Panc1 (cell line): Measurements from ENCODE around the gene SUPT5H. TPM values are rescaled to one million over a fixed set of nuclear protein-coding genes. Genes with fewer than 3 reads are reported as not detected.
A peak's percentile ranks its signal among the peaks of the same experiment; 100 is the strongest.

Experiments
- ATAC-seq: fragments of 200-7000 bp; cut with Tn5 transposase; 2 replicates; pipeline ENCODE4 v1.9.1; 2020; ENCODE audit warnings: mild to moderate bottlenecking, moderate library complexity
- BruUV-seq: library from RNA; stranded (reverse); fragments of 400-500 nt; replicated peaks from 2 replicates; lab custom pipeline; 2021; lab: Mats Ljungman, UMichigan
- CTCF ChIA-PET: fragments of 300-600 bp; sonication (Branson Sonifier 250); formaldehyde crosslinking; loops from one replicate; lab custom pipeline; 2022; ENCODE audit warnings: antibody characterized with exemption; lab: Charles Lee
- POLR2A ChIA-PET: fragments of 300-600 bp; sonication (Branson Sonifier 250); formaldehyde crosslinking; loops from one replicate; lab custom pipeline; 2022; ENCODE audit warnings: antibody characterized with exemption; lab: Charles Lee
- DNase-seq: peaks from one replicate; pipeline ENCODE4 v3.0.0-alpha.2; 2010; ENCODE audit warnings: low read depth, low spot score
- H3K27ac ChIP-seq: 2 replicates; pipeline ENCODE4 v1.5.1; 2011; ENCODE audit warnings: mild to moderate bottlenecking, low read length, inconsistent platforms
- H3K27me3 ChIP-seq: fragments of 200-500 bp; sonication (Bioruptor generic); 2 replicates; pipeline ENCODE4 v1.6.0; 2014; ENCODE audit warnings: low read length, inconsistent platforms; ENCODE audit not compliant: control insufficient read depth, insufficient read depth
- H3K36me3 ChIP-seq: fragments of 200-500 bp; sonication (Bioruptor generic); 2 replicates; pipeline ENCODE4 v1.5.1; 2014; ENCODE audit warnings: inconsistent platforms, mild to moderate bottlenecking, low read length, moderate library complexity; ENCODE audit not compliant: control insufficient read depth, insufficient read depth
- H3K4me1 ChIP-seq: 2 replicates; pipeline ENCODE4 v1.5.1; 2011; ENCODE audit warnings: inconsistent platforms, mild to moderate bottlenecking, low read length, moderate library complexity; ENCODE audit not compliant: control insufficient read depth, insufficient read depth
- H3K4me3 ChIP-seq, 2 experiments: 2 replicates each; pipeline ENCODE4 v1.5.1; 2011 to 2012; ENCODE audit warnings: low read depth in 2 of 2, low read length in 2 of 2, mild to moderate bottlenecking in 2 of 2, inconsistent platforms in 1 of 2, moderate library complexity in 1 of 2
- H3K9me3 ChIP-seq: fragments of 200-500 bp; sonication (Bioruptor generic); 2 replicates; pipeline ENCODE4 v1.5.1; 2014; ENCODE audit warnings: low read depth, mild to moderate bottlenecking, inconsistent platforms, low read length, moderate library complexity; ENCODE audit not compliant: control insufficient read depth, insufficient read depth
- CTCF ChIP-seq: fragments of 450-650 bp; IDR thresholded peaks from 2 replicates; pipeline ENCODE4 v1.5.1; 2017; ENCODE audit warnings: mild to moderate bottlenecking
- POLR2AphosphoS5 ChIP-seq: IDR thresholded peaks from 2 replicates; pipeline ENCODE4 v1.6.1; 2012; ENCODE audit warnings: mild to moderate bottlenecking, low read depth, low read length, moderate library complexity
- REST ChIP-seq, 2 experiments: IDR thresholded peaks; 2 replicates each; pipeline ENCODE4 v1.6.1; 2011 to 2012; ENCODE audit warnings: low read depth in 2 of 2, control low read depth in 1 of 2, low read length in 1 of 2, mild to moderate bottlenecking in 1 of 2, moderate library complexity in 1 of 2; ENCODE audit not compliant: insufficient read depth in 1 of 2
- SIN3A ChIP-seq: IDR thresholded peaks from 2 replicates; pipeline ENCODE4 v1.6.1; 2012; ENCODE audit warnings: low read depth, mild to moderate bottlenecking, low read length, moderate library complexity, borderline replicate concordance; ENCODE audit not compliant: insufficient read depth
- TCF7L2 ChIP-seq: IDR thresholded peaks from 2 replicates; pipeline ENCODE4 v1.6.1; 2011; ENCODE audit warnings: mild to moderate bottlenecking, low read depth, low read length, inconsistent platforms
- in situ Hi-C: cut with HindIII; loops from 2 replicates; pipeline ENCODE4 v1.10.0; 2016; ENCODE audit warnings: low sequenced_read_pairs, low pct_unique_long_range_greater_than_20kb
- intact Hi-C: fragments of 100-400 bp; cut with micrococcal nuclease; formaldehyde crosslinking; loops from one replicate; pipeline ENCODE4 v1.10.0; 2022; ENCODE audit not compliant: unreplicated experiment
- total RNA-seq: library from RNA; stranded (reverse); gene quantifications from one replicate; pipeline ENCODE4 v1.2.1, GENCODE V29; 2021; ENCODE audit not compliant: unreplicated experiment

The SUPT5H gene
- total RNA-seq, 1 experiment from 2014 or later, result 1,614 TPM

DNA sequence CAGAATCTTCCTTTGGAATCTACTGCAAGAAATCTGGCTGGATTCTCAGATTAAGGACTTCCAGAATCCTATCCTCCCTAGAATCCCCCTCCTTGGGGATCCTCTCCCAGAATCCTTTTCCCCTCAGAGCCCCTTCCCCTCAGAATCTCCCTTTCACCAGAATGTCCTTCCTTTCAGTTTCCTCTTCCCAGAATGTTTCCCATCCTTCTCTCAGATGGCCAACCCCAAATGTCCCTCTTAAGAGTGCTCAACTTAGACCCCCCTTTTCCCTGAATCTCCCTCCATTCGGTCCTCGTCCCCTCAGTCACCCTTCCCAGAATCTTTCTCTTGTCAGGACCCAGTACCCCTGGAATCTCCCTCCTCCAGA, 9.0 kb upstream of the SUPT5H start:
- intact Hi-C loops, result no loop called here
- Histone ChIP-seq H3K4me3 (peak overlapping the region; percentile 29 to 58), H3K27ac (peak overlapping the region; percentile 84), H3K4me1 (peaks cover 71% of the 10 kb centered on the region), H3K9me3 (no peaks in the 10 kb centered on the region), H3K27me3 (no peaks in the 10 kb centered on the region), H3K36me3 (peaks cover 27% of the 10 kb centered on the region)
- no peak; the same call in 1 of the 2 replicates for ATAC-seq
- in situ Hi-C loops, result no loop called here
- TF ChIP-seq TCF7L2 (no peak), CTCF (no peak), POLR2AphosphoS5 (no peak), SIN3A (no peak), REST (IDR thresholded peaks at IDR 0.05; ENCODE audit: insufficient read depth in 1 of 2, low read depth in 2 of 2, low read length in 1 of 2) (no peak)
- POLR2A ChIA-PET, result interaction anchor here (0.6 to 5.9 kb wide), 115 partner anchors 10 to 1377 kb away, joined by 3 to 524 read pairs (median 5); partner anchors contain the start of genes DLL3, DYRK1B, EID2 and EID2B
- CTCF ChIA-PET, result interaction anchor here (0.5 to 1.8 kb wide), 38 partner anchors 9 to 534 kb away, joined by 3 to 34 read pairs (median 6); partner anchors contain the start of genes DLL3, EID2, EID2B and FBL
- no peak for DNase-seq
- BruUV-seq, result TSS peak; percentile 100

- peak; percentile 99 for DNase-seq
- peaks cover 15% of the 10 kb centered on the region for H3K36me3 ChIP-seq
- CTCF ChIA-PET, result interaction anchor here (0.6 to 4.7 kb wide), 28 partner anchors 10 to 866 kb away, joined by 3 to 118 read pairs (median 5); partner anchors contain the start of genes DLL3, EID2, EID2B and PLEKHG2
- H3K4me3 ChIP-seq, result no peak overlapping the region
- H3K9me3 ChIP-seq, result no peaks in the 10 kb centered on the region
- POLR2A ChIA-PET, result interaction anchor here (0.6 to 2.4 kb wide), 22 partner anchors 10 to 558 kb away, joined by 3 to 9 read pairs (median 4); partner anchors contain the start of genes EID2B and SAMD4B
- BruUV-seq, result no TSS peak
- H3K27ac ChIP-seq, result peak overlapping the region; percentile 15; the same call in 1 of the 2 replicates
- peaks cover 50% of the 10 kb centered on the region for H3K4me1 ChIP-seq
- intact Hi-C loops (no loop called here), in situ Hi-C loops (no loop called here)
- H3K27me3 ChIP-seq, result no peaks in the 10 kb centered on the region
- TF ChIP-seq REST (IDR thresholded peaks at IDR 0.05; ENCODE audit: insufficient read depth in 1 of 2, low read depth in 2 of 2, low read length in 1 of 2) (no peak), POLR2AphosphoS5 (no peak), SIN3A (no peak)
- no peak for ATAC-seq
Measured at GRCh38 chr19:39438270-39438934, 7.0 kb upstream of the SUPT5H start.
